Measurements from ENCODE around the gene SH2D3A.

- TF ChIP-seq CTCF (conservative IDR thresholded peaks at IDR 0.05; ENCODE audit: low read length) (no peak), EZH2phosphoT487 (IDR thresholded peaks at IDR 0.05; ENCODE audit: borderline replicate concordance) (no peak)
Measured at GRCh38 chr19:6730941-6731670, 36.1 kb downstream of the SH2D3A start.
